Prostate gland (tissue), 2 donors: Measurements from ENCODE around the gene CADPS. TPM values are rescaled to one million over a fixed set of nuclear protein-coding genes. Genes with fewer than 3 reads are reported as not detected.

Source experiments
- DNase-seq: peaks from one replicate; pipeline ENCODE4 v3.0.0-alpha.2; 2019; ENCODE audit warnings: low spot score
- H3K27ac ChIP-seq, 2 donors: fragments of 200-600 bp; sonication (generic); 2 replicates each; pipeline ENCODE4 v1.5.1; 2017 to 2019
- H3K27me3 ChIP-seq: fragments of 200-600 bp; sonication (generic); replicated peaks from 2 replicates; pipeline ENCODE4 v1.5.1; 2019; ENCODE audit not compliant: insufficient read depth
- H3K36me3 ChIP-seq, 2 donors: fragments of 200-600 bp; sonication (generic); 1 replicate in 1 of 2; 2 replicates in 1 of 2; pipeline versions ENCODE4 v1.5.1 to v1.8.1; 2017 to 2019
- H3K4me1 ChIP-seq: fragments of 200-600 bp; sonication (generic); replicated peaks from 2 replicates; pipeline ENCODE4 v1.5.1; 2019
- H3K4me3 ChIP-seq, 2 donors: fragments of 200-600 bp; sonication (generic); 2 replicates each; pipeline ENCODE4 v1.5.1; 2017 to 2019
- H3K9me3 ChIP-seq: fragments of 200-600 bp; sonication (generic); 2 replicates; pipeline ENCODE4 v1.5.1; 2017
- CTCF ChIP-seq, 4 experiments: fragments of 200-600 bp in 2 of 4; fragments of 450-650 bp in 2 of 4; sonication (generic) in 2 of 4; IDR thresholded peaks; 1 replicate in 3 of 4; 2 replicates in 1 of 4; pipeline ENCODE4 v1.5.1; 2016 to 2019; ENCODE audit warnings: antibody characterized with exemption in 4 of 4, mild to moderate bottlenecking in 2 of 4, moderate library complexity in 2 of 4
- POLR2A ChIP-seq: fragments of 450-650 bp; IDR thresholded peaks from one replicate; pipeline ENCODE4 v1.6.1; 2016; ENCODE audit warnings: antibody characterized with exemption, mild to moderate bottlenecking
- POLR2AphosphoS5 ChIP-seq: sonication (generic); formaldehyde crosslinking; IDR thresholded peaks from one replicate; pipeline ENCODE4 v1.6.1; 2017; ENCODE audit warnings: antibody characterized with exemption
- WGBS: methylation state at CpG from one replicate; pipeline ENCODE4 v1.1.5; 2018; 5-methylcytosine and 5-hydroxymethylcytosine counted together
- intact Hi-C: fragments of 100-400 bp; cut with DNase I; formaldehyde crosslinking; loops from one replicate; pipeline ENCODE4 v1.14.2; 2022
- total RNA-seq, 2 donors: library from RNA; depleted of rRNA; stranded (reverse); fragments of >200 nt; gene quantifications; one replicate each; pipeline ENCODE4 v1.1.0, GENCODE V29; 2016

Gene CADPS
- total RNA-seq, 2 donors from 2014 or later, result 4.0 to 7.7 TPM

GRCh38 chr3:62570888-62571287, 304.3 kb downstream of the CADPS start:
- TF ChIP-seq POLR2AphosphoS5 (no peak), POLR2A (no peak), CTCF (IDR thresholded peaks at IDR 0.05) (no peak)
- intact Hi-C loops, result no loop called here
- H3K4me1 ChIP-seq, result no peaks in the 10 kb centered on the region
- no peak overlapping the region for H3K4me3 ChIP-seq
- H3K27me3 ChIP-seq, result no peaks in the 10 kb centered on the region
- H3K36me3 ChIP-seq, result no peaks in the 10 kb centered on the region
- no peaks in the 10 kb centered on the region for H3K9me3 ChIP-seq
- WGBS, result 70% methylated on average over 6 of the region's 6 CpGs
- DNase-seq, result no peak
- no peak overlapping the region for H3K27ac ChIP-seq

- Histone ChIP-seq H3K9me3 (no peaks in the 10 kb centered on the region), H3K36me3 (no peaks in the 10 kb centered on the region), H3K27me3 (no peaks in the 10 kb centered on the region), H3K4me1 (no peaks in the 10 kb centered on the region), H3K4me3 (no peak overlapping the region), H3K27ac (no peak overlapping the region)
- no peak for DNase-seq
- TF ChIP-seq POLR2AphosphoS5 (no peak), CTCF (IDR thresholded peaks at IDR 0.05) (no peak), POLR2A (no peak)
- intact Hi-C loops, result no loop called here
These were observed 305.6 kb downstream of the CADPS start for GRCh38 chr3:62569609-62570008.

GRCh38 chr3:62567097-62568021, 307.9 kb downstream of the CADPS start:
- H3K36me3 ChIP-seq, result no peaks in the 10 kb centered on the region
- DNase-seq, result no peak
- no peak for TF ChIP-seq CTCF (IDR thresholded peaks at IDR 0.05)
- no peak for TF ChIP-seq POLR2AphosphoS5
- no peak for TF ChIP-seq POLR2A
- intact Hi-C loops, result no loop called here
- 58% methylated on average over 11 of the region's 11 CpGs for WGBS
- H3K4me3 ChIP-seq, result no peak overlapping the region
- no peaks in the 10 kb centered on the region for H3K27me3 ChIP-seq
- H3K27ac ChIP-seq, result no peak overlapping the region
- H3K9me3 ChIP-seq, result no peaks in the 10 kb centered on the region
- H3K4me1 ChIP-seq, result no peaks in the 10 kb centered on the region

GRCh38 chr3:62566022-62566557, 309.1 kb downstream of the CADPS start:
- no peak for DNase-seq
- H3K36me3 ChIP-seq, result no peaks in the 10 kb centered on the region
- no peaks in the 10 kb centered on the region for H3K27me3 ChIP-seq
- no peak overlapping the region for H3K4me3 ChIP-seq
- TF ChIP-seq POLR2AphosphoS5 (no peak), POLR2A (no peak), CTCF (IDR thresholded peaks at IDR 0.05) (no peak)
- H3K9me3 ChIP-seq, result no peaks in the 10 kb centered on the region
- intact Hi-C loops, result no loop called here
- WGBS, result 78% methylated on average over 6 of the region's 6 CpGs
- no peak overlapping the region for H3K27ac ChIP-seq
- H3K4me1 ChIP-seq, result no peaks in the 10 kb centered on the region

- Histone ChIP-seq H3K27me3 (no peaks in the 10 kb centered on the region), H3K27ac (no peak overlapping the region), H3K36me3 (no peaks in the 10 kb centered on the region), H3K4me1 (no peaks in the 10 kb centered on the region), H3K9me3 (no peaks in the 10 kb centered on the region), H3K4me3 (no peak overlapping the region)
- intact Hi-C loops, result no loop called here
- TF ChIP-seq POLR2AphosphoS5 (no peak), POLR2A (no peak), CTCF (IDR thresholded peaks at IDR 0.05) (no peak)
- DNase-seq, result no peak
These were observed 312.6 kb downstream of the CADPS start for GRCh38 chr3:62562596-62562995.
